NCI-H2107 treated with DMSO at 0.1 percent for 48 hours (cell line): ENCODE measurements around the gene FTCD.
"Not testable (repeated sequence)": the region's sequence is repeated elsewhere in the genome, so short reads cannot be mapped to it uniquely, and the experiment has no call there.

Source experiments
- DNase-seq: peaks from one replicate; lab custom pipeline; 2025; ENCODE audit not compliant: unreplicated experiment; lab: John Stamatoyannopoulos, UW

Gene FTCD

DNA sequence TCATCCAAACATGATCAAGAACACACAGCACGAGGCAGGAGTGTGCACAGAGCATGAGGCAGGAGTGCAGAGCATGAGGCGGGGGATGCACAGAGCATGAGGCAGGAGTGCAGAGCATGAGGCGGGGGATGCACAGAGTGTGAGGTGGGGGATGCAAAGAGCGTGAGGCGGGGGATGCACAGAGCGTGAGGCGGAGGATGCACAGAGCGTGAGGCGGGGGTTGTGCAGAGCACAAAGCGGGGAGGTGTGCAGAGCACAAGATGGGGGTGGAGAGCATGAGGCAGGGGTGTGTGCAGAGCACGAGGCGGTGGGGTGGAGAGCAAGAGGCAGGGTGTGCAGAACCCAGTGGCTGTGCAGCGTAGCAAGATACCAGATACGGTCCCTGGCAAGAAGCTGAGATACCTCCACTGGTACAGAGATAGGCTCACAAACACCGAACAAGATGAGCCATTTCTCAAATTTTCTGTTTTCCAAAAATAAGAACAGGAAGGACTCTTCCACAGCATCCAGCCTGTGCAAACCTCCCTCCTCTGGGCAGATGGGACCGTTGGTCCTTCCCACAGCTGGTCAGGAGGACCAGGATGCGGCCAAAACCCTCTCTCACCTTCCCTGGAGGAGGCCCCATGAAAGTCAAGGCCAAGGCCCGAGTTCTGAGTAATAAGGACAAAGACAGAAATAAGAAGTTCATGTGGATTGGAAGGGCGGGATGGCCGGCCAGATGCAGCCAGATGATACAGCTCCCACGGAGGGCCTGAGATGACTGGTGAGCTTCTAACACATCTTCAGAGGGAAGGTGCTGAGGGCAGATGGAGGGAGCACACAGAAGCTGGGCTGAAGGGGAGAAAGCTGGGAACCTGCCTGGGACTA, 16.9 kb upstream of the FTCD start:
- DNase-seq = no peak

DNA sequence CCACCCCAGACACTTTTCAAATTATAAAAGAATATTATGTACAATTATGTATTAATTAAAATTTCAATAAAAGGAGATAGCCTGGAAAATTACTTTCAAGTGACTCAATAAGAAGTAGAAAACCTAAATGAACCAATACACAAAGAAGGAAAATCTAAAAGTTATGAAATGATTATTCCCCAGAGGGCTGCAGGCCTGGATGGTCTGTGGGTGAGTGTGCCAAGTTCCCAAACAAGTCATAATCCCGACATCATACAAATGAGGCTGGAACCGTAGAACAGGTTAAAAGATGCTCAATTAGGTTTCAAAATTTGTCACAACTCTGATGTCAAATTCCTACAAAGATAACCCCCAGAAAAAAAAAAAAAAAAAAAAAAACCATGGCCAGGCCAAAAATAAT, 16.2 kb upstream of the FTCD start:
- DNase-seq = no peak

DNA sequence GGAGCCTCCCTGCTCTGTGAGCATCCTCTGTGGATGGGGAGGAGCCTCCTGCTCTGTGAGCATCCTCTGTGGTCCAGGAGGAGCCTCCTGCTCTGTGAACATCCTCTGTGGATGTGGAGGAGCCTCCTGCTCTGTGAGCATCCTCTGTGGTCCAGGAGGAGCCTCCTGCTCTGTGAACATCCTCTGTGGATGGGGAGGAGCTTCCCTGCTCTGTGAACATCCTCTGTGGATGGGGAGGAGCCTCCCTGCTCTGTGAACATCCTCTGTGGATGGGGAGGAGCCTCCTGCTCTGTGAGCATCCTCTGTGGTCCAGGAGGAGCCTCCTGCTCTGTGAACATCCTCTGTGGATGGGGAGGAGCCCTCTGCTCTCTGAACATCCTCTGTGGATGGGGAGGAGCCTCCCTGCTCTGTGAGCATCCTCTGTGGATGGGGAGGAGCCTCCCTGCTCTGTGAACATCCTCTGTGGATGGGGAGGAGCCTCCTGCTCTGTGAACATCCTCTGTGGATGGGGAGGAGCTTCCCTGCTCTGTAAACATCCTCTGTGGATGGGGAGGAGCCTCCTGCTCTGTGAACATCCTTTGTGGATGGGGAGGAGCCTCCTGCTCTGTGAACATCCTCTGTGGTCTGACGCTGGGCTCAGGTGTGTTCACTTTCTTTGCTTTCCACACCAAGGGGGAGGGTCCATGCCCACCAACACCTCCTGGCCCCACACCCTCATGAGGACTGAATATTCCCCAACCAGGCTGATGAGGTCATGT, 15.2 kb upstream of the FTCD start:
- DNase-seq = not testable (repeated sequence)

DNA sequence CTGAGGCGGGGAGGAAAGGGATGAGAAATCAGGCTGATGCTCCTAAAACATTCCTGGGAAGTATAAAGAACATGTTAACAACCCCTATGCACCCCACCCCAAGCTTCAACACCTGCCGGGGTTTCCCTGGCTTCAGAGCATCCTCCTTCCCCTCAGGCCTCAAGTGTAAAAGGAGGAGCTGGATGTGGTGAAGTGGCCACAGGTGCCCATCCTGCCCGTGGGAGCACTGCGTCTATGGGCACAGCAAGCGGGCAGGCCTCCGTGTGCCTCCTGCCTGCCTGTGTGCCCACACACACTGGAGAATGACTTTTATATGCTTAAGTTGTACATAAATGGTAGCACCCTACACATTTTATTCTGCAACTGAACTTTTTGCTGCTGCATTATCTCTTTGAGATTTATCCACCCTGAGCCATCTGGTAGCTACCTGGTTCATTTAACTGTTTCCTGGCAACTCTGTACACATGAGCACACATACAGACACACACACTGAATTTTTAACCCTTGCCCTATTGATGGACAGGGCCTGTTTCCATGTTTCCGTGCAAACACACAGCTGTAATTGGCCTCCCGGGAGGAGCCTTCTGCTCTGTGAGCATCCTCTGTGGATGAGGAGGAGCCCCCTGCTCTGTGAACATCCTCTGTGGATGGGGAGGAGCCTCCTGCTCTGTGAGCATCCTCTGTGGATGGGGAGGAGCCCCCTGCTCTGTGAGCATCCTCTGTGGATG, 13.4 kb upstream of the FTCD start:
- no peak for DNase-seq

DNA sequence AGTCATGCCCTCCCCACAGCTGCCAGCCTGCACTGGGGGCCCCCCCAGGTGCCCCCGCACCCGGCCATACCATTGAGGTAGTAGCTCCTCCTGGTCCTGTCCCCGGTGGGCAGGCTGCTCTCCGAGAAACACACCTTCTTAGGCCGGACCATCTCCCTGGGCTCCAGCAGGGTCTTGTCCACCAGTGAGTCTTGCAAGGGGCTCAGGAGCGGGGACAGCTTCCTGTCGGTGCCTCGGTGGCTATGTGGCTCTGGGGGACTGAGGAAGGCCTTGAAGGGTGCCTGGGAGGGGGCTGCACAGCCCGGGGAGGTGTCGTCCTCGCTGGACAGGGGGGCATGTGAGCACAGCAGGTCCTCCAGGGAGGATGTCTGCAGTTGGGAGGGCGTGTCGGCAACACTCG, 12.9 kb upstream of the FTCD start:
- no peak for DNase-seq

DNA sequence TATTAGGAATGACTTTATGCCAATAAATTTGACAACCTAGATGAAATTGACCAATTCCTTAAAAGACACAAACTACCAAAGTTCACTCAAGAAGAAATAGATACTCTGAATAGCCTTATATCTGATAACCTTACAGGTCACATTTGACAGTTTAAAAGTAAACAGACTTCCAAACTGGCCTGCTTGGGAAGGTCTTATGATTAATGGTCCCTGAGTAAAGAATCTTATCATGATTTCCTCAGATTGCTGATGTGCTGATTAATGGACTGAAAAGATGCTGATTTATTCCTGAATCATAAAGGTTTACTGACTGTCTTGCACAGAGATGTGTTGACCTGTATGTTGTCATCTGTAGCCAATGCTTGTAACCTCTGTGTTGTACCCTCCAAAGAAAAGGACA, 9.7 kb upstream of the FTCD start:
- DNase-seq = no peak

DNA sequence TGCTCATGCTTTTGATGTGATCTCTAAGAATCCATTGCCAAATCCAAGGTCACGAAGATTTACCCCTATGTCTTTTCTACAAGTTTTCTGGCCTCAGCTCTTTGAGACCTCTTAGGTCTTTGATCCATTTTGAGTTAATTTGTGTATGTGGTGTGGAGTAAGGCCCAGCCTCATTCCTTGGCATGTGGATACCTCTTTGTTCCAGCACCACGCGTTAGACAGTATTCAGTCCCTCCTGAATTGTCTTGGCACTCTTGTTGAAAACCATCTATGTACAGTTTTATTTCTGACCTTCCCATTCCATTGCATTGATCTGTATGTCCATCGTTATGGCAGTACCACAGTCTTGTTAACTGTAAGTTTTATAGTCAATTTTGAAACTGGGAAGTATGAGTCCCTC, 8.0 kb upstream of the FTCD start:
- DNase-seq = no peak

DNA sequence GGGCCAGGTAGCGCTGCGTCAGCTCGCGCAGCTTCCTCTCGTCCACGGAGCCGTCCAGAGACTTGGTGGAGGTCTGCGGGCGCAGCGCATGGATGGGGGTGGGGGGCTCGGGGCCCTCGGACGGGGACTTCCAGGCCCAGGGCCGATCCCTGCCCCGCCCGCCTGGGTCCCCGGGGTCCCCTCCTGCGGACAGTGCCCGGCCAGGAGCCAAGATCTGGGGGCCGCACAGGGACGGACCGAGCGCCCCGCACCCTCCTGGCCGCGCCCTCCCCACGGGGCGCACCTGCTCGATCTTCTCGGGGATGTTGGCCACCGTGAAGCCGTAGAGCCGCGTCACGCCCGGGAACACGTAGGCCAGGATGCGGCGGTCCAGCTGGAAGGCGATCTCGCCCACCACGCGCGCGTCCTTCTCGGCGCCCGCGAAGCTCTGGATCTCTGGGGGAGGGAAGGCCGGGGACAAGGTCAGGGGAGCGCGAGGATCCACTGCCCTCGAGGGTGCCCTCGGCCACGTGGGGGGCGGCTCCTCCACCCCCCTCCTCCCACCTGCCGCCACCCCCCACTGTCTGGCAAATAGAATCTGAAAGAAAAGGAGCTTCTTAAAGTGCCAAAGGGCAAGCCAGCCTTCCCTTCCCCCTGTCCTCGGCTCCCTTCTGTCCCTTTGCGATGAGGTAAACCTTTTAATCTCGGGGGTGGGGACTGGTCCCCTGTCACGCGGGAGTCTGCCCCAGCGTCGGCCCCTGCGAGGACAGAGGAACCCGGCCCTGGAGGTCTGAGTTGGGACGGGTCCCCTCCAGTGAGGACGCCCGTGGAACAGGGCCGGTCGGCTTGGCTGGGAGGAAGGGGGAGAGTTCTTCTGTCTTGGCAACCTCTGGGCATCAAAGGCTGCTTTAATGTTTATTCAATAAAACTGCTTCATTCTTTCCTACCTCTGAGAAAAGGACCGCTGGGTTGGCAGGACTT, 6.5 kb upstream of the FTCD start:
- DNase-seq = no peak

DNA sequence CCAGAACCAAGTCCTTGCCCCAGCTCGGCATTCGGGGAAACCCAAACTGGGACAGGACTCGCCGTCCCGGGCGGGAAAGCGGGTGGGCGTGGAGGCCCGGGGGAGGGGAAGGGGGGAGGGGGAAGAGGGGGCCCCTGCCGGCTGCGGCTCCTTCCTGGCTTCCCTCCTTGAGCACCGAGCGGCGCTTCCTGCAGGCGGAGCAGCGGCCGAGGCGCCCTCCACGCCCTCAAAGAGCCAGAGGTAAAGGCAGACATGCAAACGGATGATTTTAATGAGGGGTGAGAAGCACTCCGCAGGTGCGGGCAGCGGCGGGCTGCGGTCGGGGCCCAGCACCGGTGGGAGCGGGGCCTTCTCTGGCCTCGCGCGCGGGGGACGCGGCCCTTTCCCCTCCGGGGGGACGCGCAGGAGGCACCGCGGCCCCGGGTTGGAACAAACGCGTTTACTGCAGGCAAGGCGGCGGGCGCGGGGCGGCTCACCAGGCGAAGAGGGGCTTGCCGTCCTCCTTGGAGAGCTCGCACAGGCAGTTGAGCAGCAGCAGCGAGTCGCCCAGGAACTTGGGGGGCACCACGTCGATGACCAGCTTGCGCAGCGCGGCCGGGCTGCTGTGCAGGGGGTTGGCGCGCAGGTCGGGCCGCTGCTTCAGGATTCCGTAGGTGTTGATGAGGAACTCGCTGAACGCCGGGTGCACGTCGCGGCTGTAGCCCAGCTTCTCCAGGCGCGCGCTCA, 5.7 kb upstream of the FTCD start:
- DNase-seq = no peak

DNA sequence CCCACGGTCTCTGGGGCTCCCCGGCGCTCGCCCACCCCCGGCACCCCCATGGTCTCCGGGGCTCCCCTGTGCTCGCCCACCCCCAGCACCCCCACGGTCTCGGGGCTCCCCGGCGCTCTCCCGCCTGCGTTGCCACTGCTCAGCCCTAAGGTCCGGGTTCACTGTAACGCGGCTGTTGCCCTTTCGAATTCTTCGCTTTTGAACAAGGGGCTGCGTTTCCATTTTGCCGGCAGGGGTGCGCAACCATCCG, 5.2 kb upstream of the FTCD start:
- no peak for DNase-seq

DNA sequence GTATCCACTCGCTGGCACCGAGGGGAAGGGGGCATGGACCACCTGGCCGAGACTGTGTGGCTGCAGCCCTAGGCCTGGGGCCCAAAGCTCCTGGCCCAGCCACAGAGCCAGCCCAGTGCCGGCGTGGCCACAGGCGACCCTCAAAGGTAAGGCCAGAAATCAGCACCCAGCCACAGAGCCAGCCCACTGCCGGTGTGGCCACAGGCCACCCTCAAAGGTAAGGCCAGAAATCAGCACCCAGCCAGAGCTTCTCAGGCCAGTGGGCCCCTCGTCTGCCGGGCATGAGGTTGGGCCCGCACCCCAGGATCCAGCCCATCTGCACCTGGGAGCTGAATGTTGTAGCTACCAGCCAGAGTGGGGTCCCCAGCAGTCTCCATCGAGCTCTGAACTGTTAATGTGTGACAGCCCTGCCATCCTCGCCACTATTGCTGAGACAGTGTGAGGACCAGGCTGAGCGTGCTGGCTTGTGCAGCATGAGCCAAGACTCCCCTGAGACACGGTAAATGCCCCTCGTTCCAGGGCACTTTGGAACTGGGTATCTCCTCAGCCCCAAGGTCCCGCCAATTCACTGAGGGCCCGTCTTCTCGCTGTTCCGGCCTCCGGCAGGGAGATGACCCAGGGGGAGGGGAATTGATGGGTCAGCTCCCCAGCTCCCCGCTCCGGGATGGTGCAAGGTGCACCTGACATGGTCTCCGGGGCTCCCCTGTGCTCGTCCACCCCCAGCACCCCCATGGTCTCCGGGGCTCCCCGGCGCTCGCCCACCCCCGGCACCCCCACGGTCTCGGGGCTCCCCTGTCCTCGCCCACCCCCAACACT, 4.7 kb upstream of the FTCD start:
- no peak for DNase-seq

DNA sequence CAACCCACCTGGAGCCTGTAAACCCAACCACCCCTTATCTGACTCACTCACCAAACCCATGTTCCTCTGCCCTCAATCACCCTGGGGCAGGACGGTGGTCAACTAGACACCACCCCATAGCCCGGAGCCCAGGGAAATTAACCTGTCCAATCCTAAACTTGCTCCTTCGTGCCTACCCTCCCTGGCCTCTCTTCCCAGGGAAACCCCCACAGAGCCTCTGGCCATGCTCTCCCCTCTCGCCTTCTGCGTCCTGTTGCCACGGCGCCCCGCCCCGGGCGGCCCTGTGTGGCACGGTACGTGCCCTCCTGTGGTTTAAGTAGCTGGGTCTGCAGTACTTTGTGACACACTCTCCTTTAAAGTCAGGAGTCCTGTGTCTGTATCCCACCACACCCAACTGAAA, 4.0 kb upstream of the FTCD start:
- no peak for DNase-seq

DNA sequence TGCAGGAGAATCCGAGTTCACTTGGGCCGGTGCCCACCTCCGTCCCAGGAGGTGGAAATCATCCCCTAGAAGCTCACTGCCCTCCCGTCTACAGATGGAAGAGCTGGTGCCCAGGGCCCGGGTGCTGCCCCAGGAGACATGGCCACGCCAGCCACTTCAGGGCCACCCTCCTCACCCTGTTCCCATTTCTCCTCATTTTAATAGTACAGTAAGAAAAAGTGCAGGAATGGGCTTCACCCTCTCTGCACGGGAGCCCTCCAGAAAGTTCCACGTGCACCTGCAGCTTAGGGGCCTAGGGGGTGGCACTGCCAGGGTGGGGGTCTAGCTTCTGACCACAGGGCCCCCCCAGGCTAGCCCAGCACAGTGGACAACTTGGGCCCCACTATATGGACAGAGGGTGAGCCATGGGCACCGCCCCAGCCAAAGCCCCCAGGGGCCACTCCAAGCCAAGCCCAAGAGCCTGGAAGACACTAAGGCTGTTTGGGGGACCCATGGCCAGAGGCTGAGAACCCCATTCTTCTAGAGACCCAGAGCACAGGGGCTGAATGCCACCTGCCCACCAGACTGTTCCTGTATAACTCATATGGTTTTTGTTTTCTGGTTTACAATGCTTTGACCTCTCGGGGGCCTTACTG, 3.4 kb upstream of the FTCD start:
- DNase-seq = no peak

DNA sequence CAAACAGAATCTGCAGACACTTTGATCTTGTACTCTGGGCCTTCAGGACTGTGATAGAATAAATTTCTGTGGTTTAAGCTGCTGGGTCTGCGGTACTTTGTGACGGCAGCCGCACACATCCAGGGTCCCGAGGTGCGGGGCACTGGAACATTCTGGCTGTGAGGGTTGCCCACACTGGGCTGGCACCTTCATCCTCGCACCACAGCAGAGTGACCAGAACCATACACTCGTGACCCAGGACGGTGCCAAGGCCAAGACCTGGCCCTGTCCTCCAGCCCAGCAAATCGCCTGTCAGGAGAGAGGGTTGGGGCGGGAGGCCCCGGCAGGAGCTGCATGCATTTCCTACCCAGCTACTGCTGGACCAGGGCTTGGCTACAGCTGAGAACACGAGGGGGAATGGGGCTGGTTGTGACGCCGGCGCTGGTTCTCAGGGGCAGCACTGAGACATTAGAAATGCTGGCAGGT, 2.6 kb upstream of the FTCD start:
- DNase-seq = no peak

DNA sequence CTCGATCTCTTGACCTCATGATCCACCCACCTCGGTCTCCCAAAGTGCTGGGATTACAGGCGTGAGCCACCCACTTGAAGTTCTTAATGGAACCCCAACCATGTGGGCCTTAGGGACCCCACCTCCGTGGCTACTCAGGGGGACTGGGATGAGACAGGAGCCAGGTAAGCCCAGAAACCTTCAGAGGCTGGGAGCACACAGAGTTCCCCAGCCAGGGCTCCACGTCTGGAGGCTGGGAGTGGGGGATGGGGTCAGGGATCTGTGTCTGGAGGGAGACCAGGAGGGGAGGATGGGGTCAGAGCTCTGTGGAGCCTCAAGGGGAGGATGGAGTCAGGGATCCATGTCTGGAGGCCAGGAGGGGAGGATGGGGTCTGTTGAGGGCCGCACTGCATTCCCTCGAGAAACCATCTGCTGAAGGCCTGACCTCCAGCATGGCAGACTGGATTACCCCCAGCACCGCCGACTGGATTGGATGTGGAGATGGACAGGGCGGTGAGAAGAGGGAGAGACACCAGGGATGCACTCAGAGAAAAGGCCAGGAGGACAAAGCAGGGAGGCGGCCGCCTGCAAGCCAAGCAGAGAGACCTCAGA, 2.1 kb upstream of the FTCD start:
- no peak for DNase-seq

DNA sequence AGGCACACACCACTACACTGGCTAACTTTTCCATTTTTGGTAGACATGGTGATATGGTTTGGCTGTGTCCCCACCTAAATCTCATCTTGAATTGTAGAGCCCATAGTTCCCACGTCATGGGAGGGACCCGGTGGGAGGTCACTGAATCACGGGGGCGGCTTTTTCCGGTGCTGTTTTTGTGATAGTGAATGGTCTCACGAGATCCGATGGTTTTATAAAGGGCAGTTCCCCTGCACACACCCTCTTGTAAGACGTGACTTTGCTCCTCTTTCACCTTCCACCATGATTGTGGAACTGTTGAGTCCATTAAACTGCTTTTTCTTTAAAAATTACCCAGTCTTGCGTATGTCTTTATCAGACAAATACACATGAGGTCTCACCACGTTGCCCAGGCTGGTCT, 1.3 kb upstream of the FTCD start:
- DNase-seq = no peak

DNA sequence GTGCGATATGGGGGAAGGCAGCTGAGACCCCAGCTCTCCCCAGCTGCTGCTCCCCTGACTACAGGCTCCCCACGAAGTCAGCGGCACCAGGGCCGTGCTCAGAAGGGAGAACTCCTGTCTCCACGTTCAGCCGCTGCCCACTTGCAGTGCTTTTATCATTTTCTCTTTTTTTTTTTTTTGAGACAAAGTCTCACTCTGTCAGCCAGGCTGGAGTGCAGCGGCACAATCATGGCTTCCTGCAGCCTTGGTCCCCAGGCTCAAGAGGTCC, 933 bp upstream of the FTCD start:
- DNase-seq = no peak

DNA sequence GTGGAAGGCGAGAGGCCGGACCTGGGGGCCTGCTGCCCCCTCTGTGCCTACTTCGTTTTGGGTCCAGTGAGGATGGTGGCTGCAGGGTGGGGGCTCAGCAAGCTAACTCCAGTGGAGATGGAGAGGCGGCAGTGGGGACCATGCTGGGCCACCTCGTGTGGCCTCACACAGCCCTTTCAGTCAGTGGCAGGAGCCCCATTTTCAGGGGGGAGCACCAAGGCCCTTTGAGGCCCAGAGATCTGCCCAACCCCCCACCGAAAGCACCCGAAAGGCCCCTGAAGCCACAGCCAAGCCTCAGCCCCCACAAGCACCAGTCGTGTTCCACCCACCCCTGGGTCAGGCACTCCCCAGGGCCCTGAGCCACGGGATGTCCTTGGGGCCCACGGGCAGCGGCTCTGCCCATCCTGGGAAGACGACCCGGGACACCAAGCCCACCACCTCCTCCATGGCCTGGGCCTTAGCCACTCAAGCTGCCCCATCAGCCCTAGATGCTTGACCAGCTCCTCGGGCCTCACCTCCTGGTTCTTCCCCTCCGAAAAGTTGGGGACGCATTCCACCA, 345 bp downstream of the FTCD start:
- DNase-seq = no peak
